ENCODE results near the gene CREM.
"Not testable (repeated sequence)": the region's sequence is repeated elsewhere in the genome, so short reads cannot be mapped to it uniquely, and the experiment has no call there.

Gene CREM

DNA sequence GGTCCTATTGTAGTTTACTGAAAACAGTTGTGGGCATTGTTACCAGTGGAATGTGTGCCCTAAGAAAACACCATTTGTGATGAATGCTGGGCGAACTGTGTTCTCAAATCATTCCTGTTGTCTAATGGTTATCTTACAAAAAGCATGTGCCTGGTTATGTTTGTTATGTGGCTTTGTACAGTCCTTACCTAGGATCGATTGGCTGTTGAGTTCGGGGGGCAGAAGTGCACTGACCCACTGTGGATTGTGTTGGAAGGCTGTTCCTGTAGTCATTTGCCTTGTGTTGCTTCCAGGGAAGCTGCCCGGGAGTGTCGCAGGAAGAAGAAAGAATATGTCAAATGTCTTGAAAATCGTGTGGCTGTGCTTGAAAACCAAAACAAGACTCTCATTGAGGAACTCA, 84.3 kb downstream of the CREM start:
- no peak for DNase-seq
- CTCF ChIA-PET: interaction anchor here (0.9 to 7.1 kb wide), 4 partner anchors 9 to 15 kb away, joined by 3 to 77 read pairs (median 4); no protein-coding TSS in a partner anchor
- peaks cover 60% of the 10 kb centered on the region for H3K36me3 Mint-ChIP-seq

GRCh38 chr10:35211390-35211789, 84.7 kb downstream of the CREM start:
- DNase-seq: no peak
- H3K4me1 Mint-ChIP-seq: peaks cover 64% of the 10 kb centered on the region
- H3K27ac Mint-ChIP-seq: peak overlapping the region; percentile 35

More for the DNA sequence above, 84.3 kb downstream of the CREM start:
- Mint-ChIP-seq H3K27me3 (no peaks in the 10 kb centered on the region), H3K27ac (peak overlapping the region; percentile 35), H3K9me3 (no peaks in the 10 kb centered on the region), H3K4me3 (no peak overlapping the region), H3K4me1 (peaks cover 62% of the 10 kb centered on the region)

DNA sequence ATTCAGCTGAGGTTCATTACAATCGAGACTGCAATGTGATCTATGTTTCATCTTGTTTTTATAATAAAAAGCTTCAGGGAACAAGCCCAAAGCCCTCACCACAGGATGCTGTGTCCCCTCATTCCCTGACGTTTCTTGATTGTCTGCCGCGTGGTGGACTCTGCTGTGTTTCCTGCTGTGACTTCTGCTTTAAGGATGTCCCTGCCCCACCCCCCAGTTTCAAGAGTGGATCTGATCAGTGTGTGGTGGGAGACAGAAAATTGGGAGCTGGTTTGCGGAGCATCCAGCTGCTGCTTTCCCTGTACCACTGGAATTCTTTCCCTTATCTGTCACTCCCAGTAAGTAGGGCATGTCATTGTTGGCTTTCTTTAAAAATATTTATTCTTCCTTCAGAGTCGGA, 86.2 kb downstream of the CREM start:
- DNase-seq: no peak
- CTCF ChIA-PET: interaction anchor here (0.8 to 2.4 kb wide), 3 partner anchors 87 to 93 kb away, joined by 3 to 9 read pairs (median 3); partner anchors contain the start of gene CREM
- Mint-ChIP-seq H3K27ac (no peak overlapping the region), H3K36me3 (peaks cover 49% of the 10 kb centered on the region), H3K4me3 (no peak overlapping the region), H3K4me1 (peaks cover 65% of the 10 kb centered on the region), H3K9me3 (no peaks in the 10 kb centered on the region), H3K27me3 (no peaks in the 10 kb centered on the region)

More at GRCh38 chr10:35211390-35211789, 84.7 kb downstream of the CREM start:
- CTCF ChIA-PET: interaction anchor here (0.9 to 1.2 kb wide), 3 partner anchors 9 to 15 kb away, joined by 3 to 5 read pairs (median 3); no protein-coding TSS in a partner anchor
- H3K36me3 Mint-ChIP-seq: peaks cover 59% of the 10 kb centered on the region
- no peaks in the 10 kb centered on the region for H3K9me3 Mint-ChIP-seq
- H3K27me3 Mint-ChIP-seq: no peaks in the 10 kb centered on the region
- H3K4me3 Mint-ChIP-seq: no peak overlapping the region

DNA sequence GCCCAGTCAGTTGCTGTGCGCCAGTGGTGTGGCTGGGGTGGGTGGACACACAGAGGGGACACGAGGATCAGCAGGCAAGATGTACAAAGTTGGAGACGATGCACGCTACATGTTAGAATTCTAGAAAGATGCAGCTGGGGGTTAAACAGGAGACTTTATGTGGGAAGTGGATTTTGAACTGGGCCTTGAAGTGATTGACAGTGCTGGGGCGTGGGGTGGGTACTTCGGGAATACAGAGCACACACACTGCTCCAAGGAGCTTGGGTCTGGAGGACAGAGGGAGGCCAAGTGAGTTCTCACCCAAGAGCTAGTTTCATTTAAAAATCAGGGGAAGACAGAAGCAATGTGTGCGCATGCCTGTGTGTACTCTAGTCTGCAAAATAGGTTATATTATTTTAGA, 87.1 kb downstream of the CREM start:
- peaks cover 44% of the 10 kb centered on the region for H3K36me3 Mint-ChIP-seq
- CTCF ChIA-PET: interaction anchor here (0.8 to 2.4 kb wide), 4 partner anchors 17 to 94 kb away, joined by 3 to 9 read pairs (median 3); partner anchors contain the start of gene CREM
- H3K4me1 Mint-ChIP-seq: peaks cover 65% of the 10 kb centered on the region
- no peak for DNase-seq
- H3K9me3 Mint-ChIP-seq: no peaks in the 10 kb centered on the region
- no peaks in the 10 kb centered on the region for H3K27me3 Mint-ChIP-seq
- no peak overlapping the region for H3K27ac Mint-ChIP-seq
- H3K4me3 Mint-ChIP-seq: no peak overlapping the region

DNA sequence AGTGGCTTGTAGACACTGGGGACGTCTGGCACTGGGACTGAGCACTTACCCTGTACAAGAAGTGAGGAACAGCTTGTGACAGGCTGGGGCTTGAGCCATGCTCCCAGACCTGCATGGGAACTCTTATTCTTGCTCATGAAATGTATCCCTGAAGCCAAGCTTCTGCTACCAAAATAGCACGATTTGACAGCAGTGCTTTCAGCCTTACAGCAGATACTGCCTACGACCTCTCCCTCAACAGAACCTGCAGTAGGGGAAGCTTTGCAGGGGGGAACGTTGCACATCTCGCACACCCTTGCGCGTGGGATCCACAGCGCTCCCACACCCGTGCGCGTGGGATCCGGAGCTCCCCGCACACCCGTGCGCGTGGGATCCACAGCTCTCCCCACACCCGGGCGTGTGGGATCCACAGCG, 88.0 kb downstream of the CREM start:
- CTCF ChIA-PET: interaction anchor here (0.9 to 6.6 kb wide), 4 partner anchors 19 to 94 kb away, joined by 3 to 99 read pairs (median 32); partner anchors contain the start of gene CREM
- Mint-ChIP-seq H3K27me3 (no peaks in the 10 kb centered on the region), H3K4me1 (peaks cover 63% of the 10 kb centered on the region), H3K36me3 (peaks cover 38% of the 10 kb centered on the region), H3K9me3 (no peaks in the 10 kb centered on the region), H3K4me3 (no peak overlapping the region), H3K27ac (no peak overlapping the region)
- DNase-seq: no peak

DNA sequence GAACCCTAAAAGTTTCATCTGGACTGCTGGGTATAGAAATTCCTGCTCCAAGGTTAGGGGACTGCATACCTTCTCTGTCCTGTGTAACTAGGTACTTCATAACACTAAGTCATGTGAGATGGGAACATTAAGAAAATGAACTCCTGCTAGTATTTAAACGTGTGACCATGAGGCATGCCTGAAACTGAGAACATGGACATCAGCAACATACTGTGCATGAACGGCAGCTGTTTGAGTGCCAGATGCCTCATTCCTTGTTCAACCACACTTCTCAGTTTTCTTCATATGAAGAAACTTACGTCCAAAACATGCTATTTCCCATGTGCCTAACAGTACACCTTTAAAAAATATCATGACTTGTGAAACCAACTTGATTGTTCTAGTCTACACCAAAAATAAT, 88.5 kb downstream of the CREM start:
- no peak overlapping the region for H3K4me3 Mint-ChIP-seq

GRCh38 chr10:35216303-35216905, 89.8 kb downstream of the CREM start:
- peak; percentile 32 for DNase-seq
- CTCF ChIA-PET: interaction anchor here (1.0 to 6.6 kb wide), 9 partner anchors 9 to 347 kb away, joined by 3 to 99 read pairs (median 10); partner anchors contain the start of gene CREM
- peaks cover 21% of the 10 kb centered on the region for H3K36me3 Mint-ChIP-seq
- H3K27ac Mint-ChIP-seq: peak overlapping the region; percentile 64
- H3K27me3 Mint-ChIP-seq: peaks cover 4% of the 10 kb centered on the region
- H3K9me3 Mint-ChIP-seq: no peaks in the 10 kb centered on the region
- H3K4me1 Mint-ChIP-seq: peaks cover 45% of the 10 kb centered on the region
- no peak overlapping the region for H3K4me3 Mint-ChIP-seq

More for the DNA sequence above, 88.5 kb downstream of the CREM start:
- DNase-seq: no peak
- Mint-ChIP-seq H3K9me3 (no peaks in the 10 kb centered on the region), H3K27ac (no peak overlapping the region), H3K36me3 (peaks cover 34% of the 10 kb centered on the region), H3K4me1 (peaks cover 58% of the 10 kb centered on the region), H3K27me3 (peaks cover 2% of the 10 kb centered on the region)
- CTCF ChIA-PET: interaction anchor here (4.0 to 6.6 kb wide), 2 partner anchors 20 to 94 kb away, joined by 54 to 99 read pairs; no protein-coding TSS in a partner anchor

- not testable (repeated sequence) for H3K9me3 Mint-ChIP-seq, H3K27me3 Mint-ChIP-seq, H3K4me3 Mint-ChIP-seq, DNase-seq
- peak overlapping the region; percentile 64 for H3K27ac Mint-ChIP-seq
- H3K4me1 Mint-ChIP-seq: peaks cover 41% of the 10 kb centered on the region
- CTCF ChIA-PET: interaction anchor here (1.0 to 6.6 kb wide), 11 partner anchors 10 to 346 kb away, joined by 3 to 99 read pairs (median 8); partner anchors contain the start of gene CREM
- peaks cover 16% of the 10 kb centered on the region for H3K36me3 Mint-ChIP-seq
These were observed 90.3 kb downstream of the CREM start for GRCh38 chr10:35216956-35217355.

- no peak for DNase-seq
- Mint-ChIP-seq H3K4me3 (no peak overlapping the region), H3K4me1 (peaks cover 40% of the 10 kb centered on the region), H3K27me3 (peaks cover 4% of the 10 kb centered on the region), H3K9me3 (no peaks in the 10 kb centered on the region), H3K36me3 (peaks cover 11% of the 10 kb centered on the region), H3K27ac (no peak overlapping the region)
- CTCF ChIA-PET: interaction anchor here (1.0 to 6.6 kb wide), 11 partner anchors 10 to 346 kb away, joined by 3 to 99 read pairs (median 8); partner anchors contain the start of gene CREM
These were observed 90.8 kb downstream of the CREM start for GRCh38 chr10:35217455-35217854.

GRCh38 chr10:35218339-35218955, 91.8 kb downstream of the CREM start:
- DNase-seq: peak; percentile 91
- Mint-ChIP-seq H3K4me1 (peaks cover 40% of the 10 kb centered on the region), H3K9me3 (no peaks in the 10 kb centered on the region), H3K36me3 (peaks cover 4% of the 10 kb centered on the region), H3K27me3 (peaks cover 6% of the 10 kb centered on the region), H3K27ac (peak overlapping the region; percentile 71), H3K4me3 (no peak overlapping the region)
- CTCF ChIA-PET: interaction anchor here (0.6 to 6.6 kb wide), 10 partner anchors 11 to 224 kb away, joined by 3 to 99 read pairs (median 12); partner anchors contain the start of gene CREM

- no peak for DNase-seq
- Mint-ChIP-seq H3K27ac (no peak overlapping the region), H3K4me3 (no peak overlapping the region), H3K27me3 (peaks cover 14% of the 10 kb centered on the region), H3K36me3 (no peaks in the 10 kb centered on the region), H3K4me1 (peaks cover 34% of the 10 kb centered on the region), H3K9me3 (no peaks in the 10 kb centered on the region)
- CTCF ChIA-PET: interaction anchor here (0.6 to 6.6 kb wide), 6 partner anchors 24 to 225 kb away, joined by 3 to 99 read pairs (median 14); partner anchors contain the start of gene CREM
These were observed 92.6 kb downstream of the CREM start for GRCh38 chr10:35219292-35219691.

GRCh38 chr10:35219891-35220890, 93.5 kb downstream of the CREM start:
- CTCF ChIA-PET: interaction anchor here (0.6 to 6.6 kb wide), 9 partner anchors 10 to 290 kb away, joined by 3 to 99 read pairs (median 4); partner anchors contain the start of gene CREM
- Mint-ChIP-seq H3K9me3 (no peaks in the 10 kb centered on the region), H3K4me3 (no peak overlapping the region), H3K36me3 (no peaks in the 10 kb centered on the region), H3K4me1 (peaks cover 35% of the 10 kb centered on the region), H3K27me3 (peaks cover 16% of the 10 kb centered on the region), H3K27ac (no peak overlapping the region)
- no peak for DNase-seq

DNA sequence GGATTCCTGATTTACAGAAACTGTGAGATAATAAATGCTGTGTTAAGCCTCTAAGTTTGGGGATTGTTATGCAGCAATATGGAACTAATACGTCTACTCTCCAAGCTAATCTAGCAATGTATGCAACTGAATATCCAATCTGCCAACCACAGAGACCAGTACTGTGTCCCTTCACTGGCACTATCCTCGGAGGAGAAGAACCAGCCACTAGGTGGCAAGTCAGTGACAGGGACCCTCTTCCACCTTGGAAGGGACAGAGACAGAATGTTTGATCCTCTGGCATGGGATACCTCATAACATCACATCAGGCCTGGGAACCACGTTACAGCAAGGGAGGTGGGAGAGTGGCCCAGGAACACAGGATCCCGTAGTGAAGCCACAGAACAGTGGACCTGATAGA, 96.4 kb downstream of the CREM start:
- no peaks in the 10 kb centered on the region for H3K9me3 Mint-ChIP-seq
- CTCF ChIA-PET: interaction anchor here (1.7 to 3.1 kb wide), 3 partner anchors 27 to 103 kb away, joined by 4 to 12 read pairs (median 11); no protein-coding TSS in a partner anchor
- H3K4me3 Mint-ChIP-seq: no peak overlapping the region
- DNase-seq: no peak
- H3K27me3 Mint-ChIP-seq: peaks cover 16% of the 10 kb centered on the region
- H3K27ac Mint-ChIP-seq: no peak overlapping the region
- no peaks in the 10 kb centered on the region for H3K36me3 Mint-ChIP-seq
- peaks cover 17% of the 10 kb centered on the region for H3K4me1 Mint-ChIP-seq

Data from activated naive CD4-positive, alpha-beta T cell treated with anti-CD3 and anti-CD28 coated beads, Interleukin-2, amount 10 ng/mL, durations not matched to agents 7 days and 5 days (primary cell).